OCI-LY7 (cell line): ENCODE results near the gene IKBKE.

Source experiments
- EZH2phosphoT487 ChIP-seq: fragments of 200-600 bp; sonication (generic); IDR thresholded peaks from 2 replicates; pipeline ENCODE4 v1.6.1; 2018; ENCODE audit warnings: low read depth, borderline replicate concordance, mild to moderate bottlenecking, mixed run types, antibody characterized with exemption, low read length, moderate library complexity, mixed read lengths
- TF ChIP-seq, protein P1 (sequence below): fragments of 200-600 bp; sonication (generic); conservative IDR thresholded peaks from 2 replicates; pipeline ENCODE4 v1.5.1; 2014; ENCODE audit warnings: mild to moderate bottlenecking, antibody characterized with exemption, low read length, moderate library complexity, mixed read lengths

DNA sequence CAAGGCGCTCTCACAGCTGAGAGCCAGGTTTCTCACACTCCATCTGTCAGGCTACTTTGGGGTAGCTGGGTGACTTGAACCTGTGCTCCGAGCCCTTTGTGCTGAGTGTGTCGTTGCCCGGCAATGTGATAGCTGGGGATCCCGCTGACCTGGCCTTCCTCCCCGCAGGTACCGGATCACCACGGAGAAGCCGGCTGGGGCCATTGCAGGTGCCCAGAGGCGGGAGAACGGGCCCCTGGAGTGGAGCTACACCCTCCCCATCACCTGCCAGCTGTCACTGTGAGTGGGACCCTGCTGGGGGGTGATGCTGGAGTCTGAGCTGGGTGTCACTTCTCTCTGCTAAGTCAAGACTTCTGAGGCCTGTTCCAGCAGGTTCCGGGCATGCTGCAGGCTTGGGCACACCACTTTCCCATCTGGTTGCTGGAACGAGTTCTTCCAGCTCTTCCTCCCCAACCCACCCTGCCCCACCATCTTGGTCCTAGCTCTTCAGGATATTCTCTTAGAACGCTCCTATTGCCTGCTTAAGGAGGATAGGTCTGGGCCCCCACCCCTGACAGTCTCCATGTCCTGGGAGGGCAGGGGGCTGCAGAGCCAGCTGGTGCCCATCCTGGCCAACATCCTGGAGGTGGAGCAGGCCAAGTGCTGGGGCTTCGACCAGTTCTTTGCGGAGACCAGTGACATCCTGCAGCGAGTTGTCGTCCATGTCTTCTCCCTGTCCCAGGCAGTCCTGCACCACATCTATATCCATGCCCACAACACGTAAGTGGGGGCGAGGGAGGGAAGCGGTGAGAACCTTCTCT is 7.5 kb downstream of the IKBKE start:
- TF ChIP-seq, protein P1, sequence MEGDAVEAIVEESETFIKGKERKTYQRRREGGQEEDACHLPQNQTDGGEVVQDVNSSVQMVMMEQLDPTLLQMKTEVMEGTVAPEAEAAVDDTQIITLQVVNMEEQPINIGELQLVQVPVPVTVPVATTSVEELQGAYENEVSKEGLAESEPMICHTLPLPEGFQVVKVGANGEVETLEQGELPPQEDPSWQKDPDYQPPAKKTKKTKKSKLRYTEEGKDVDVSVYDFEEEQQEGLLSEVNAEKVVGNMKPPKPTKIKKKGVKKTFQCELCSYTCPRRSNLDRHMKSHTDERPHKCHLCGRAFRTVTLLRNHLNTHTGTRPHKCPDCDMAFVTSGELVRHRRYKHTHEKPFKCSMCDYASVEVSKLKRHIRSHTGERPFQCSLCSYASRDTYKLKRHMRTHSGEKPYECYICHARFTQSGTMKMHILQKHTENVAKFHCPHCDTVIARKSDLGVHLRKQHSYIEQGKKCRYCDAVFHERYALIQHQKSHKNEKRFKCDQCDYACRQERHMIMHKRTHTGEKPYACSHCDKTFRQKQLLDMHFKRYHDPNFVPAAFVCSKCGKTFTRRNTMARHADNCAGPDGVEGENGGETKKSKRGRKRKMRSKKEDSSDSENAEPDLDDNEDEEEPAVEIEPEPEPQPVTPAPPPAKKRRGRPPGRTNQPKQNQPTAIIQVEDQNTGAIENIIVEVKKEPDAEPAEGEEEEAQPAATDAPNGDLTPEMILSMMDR = no peak
- TF ChIP-seq EZH2phosphoT487 = no peak
